ENCODE measurements around the gene ADAMTS16.

DNA sequence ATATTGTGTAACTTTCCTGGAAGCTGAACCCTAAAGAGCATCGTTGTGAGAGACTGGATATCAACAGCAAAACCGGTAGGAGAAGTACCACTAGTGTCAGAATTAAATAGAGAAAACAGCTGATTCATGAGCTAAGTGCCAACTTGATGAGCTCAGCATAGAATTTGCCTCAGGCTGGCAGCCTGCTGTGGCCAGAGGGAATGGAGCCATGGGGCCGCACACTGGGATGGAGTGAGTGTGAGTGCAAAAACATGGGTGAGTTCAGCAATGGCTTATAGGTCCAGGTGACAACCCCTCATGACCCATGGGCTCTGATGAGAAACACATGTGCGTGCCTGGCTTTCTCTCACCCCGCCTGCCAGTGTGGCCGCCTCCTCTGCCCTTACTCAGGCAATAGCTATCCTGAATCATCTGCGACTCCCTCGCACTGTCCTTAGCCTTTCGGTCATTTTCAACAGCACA lies 25.4 kb downstream of the ADAMTS16 start:
- TF ChIP-seq, protein P1, sequence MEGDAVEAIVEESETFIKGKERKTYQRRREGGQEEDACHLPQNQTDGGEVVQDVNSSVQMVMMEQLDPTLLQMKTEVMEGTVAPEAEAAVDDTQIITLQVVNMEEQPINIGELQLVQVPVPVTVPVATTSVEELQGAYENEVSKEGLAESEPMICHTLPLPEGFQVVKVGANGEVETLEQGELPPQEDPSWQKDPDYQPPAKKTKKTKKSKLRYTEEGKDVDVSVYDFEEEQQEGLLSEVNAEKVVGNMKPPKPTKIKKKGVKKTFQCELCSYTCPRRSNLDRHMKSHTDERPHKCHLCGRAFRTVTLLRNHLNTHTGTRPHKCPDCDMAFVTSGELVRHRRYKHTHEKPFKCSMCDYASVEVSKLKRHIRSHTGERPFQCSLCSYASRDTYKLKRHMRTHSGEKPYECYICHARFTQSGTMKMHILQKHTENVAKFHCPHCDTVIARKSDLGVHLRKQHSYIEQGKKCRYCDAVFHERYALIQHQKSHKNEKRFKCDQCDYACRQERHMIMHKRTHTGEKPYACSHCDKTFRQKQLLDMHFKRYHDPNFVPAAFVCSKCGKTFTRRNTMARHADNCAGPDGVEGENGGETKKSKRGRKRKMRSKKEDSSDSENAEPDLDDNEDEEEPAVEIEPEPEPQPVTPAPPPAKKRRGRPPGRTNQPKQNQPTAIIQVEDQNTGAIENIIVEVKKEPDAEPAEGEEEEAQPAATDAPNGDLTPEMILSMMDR (IDR thresholded peaks at IDR 0.05 in 4 of 5, conservative IDR thresholded peaks at IDR 0.05 in 1 of 5): no peak
- TF ChIP-seq POLR2A (IDR thresholded peaks at IDR 0.05): no peak
